Measurements from ENCODE around the gene CELSR3.

CELSR3 gene

GRCh38 chr3:48599509-48600285 lies 63.0 kb downstream of the CELSR3 start:
- no peak for DNase-seq (ENCODE audit: low read depth)

- no peak for DNase-seq (ENCODE audit: low read depth)
Observed at GRCh38 chr3:48599077-48599501, 63.6 kb downstream of the CELSR3 start.

GRCh38 chr3:48598323-48599076 lies 64.2 kb downstream of the CELSR3 start:
- DNase-seq (ENCODE audit: low read depth): peak; percentile 49

DNA sequence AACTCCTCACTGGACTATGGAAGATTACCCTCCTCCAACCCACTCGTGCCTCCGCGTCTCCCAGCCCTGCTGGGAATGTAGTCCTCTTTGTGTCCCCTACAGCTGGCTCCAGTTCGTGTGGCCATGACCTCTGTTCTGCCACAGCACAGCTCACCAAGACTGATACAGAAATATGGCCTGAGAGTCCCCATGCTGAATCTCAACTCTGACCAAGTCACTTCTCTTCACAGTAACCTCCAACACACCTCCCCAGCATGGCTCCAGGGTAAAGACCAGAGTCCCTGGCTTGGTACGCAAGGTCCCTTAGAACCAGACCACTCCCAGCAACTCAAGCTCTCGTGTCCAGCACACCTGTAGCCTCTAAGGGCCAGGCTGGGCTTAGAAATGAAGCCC lies 65.3 kb downstream of the CELSR3 start:
- no peak for DNase-seq (ENCODE audit: low read depth)

DNA sequence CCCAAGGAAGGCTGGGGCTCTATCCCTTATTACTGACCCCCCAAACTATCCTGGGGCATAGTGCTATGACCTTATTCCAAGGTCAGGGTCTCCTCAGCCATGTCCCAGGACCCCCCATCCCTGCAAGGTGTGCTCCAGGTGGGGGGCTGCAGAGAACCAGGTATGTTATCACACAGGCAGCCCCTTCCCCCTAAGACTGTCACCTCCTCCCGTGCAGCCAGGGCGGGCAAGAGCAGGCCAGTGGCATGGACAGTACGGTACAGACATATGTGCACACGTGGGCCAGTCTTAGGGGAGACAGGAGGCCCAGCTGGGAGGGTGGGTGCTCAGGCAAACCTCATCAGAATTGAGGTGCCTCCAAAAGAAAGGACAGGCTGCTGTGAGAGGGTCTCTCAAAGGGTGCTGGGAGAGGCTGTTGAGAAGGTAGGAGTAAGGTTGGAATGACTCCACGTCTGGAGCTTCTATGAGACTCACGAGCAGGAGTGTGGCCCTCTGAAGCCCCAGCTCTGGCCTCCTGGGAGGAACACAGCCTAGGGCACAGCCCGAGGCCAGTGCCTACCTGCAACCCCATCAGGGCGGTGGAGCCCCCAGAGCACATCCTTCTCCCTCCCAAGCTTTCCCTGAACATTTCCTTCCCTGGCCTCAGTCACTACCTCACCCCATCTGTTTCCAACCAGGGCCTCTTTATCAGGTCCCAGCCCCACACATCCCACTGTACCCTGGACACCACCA lies 65.8 kb downstream of the CELSR3 start:
- no peak for DNase-seq (ENCODE audit: low read depth)

DNA sequence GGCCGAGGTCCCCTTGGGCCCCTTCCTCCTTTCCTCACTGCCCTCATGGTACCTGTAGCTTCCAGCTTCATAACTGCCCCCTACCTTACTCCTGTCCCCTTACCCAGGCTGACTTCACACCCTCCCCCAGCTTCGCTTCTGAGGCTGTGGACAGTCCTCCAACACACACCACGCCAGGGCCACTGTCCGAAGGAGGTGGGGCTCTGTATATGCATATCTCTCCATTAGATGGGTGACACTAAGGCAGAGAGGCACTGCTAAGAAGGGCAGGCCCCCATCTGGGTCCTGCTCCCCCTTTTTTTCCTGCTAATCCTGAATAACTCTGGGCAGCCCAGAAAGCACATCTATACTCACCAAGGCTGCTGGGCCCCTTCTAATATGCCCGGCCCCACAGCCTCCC lies 66.5 kb downstream of the CELSR3 start:
- no peak for DNase-seq (ENCODE audit: low read depth)

DNA sequence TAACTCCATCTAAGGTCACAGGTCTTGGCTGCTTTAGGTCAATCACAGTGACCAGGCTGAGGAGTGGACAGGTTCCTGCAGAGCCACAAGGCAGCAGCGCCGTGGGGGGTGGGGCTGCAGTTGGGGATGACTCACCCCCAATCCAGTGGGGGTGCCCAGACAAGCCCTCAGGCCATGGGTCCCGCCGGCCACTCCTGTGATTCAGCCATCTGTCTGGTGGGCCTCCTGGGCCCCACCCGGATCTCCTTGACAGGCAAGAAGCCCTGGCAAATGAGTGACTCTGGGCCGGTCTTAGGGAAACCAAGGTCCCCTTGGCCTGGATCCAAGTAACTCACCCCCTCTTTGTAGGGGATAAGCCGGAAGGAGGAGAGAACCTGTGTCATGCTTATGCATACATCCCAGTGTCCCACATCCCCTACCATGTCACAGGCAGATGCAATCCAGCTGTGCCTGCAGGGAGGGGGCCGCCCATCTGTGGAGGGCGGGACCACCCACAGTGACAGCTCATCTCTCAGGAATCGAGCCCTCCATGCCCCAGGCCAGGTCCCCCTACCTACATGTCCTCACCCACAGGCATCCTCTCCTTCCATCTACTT lies 67.1 kb downstream of the CELSR3 start:
- DNase-seq (ENCODE audit: low read depth): peak; percentile 56

DNA sequence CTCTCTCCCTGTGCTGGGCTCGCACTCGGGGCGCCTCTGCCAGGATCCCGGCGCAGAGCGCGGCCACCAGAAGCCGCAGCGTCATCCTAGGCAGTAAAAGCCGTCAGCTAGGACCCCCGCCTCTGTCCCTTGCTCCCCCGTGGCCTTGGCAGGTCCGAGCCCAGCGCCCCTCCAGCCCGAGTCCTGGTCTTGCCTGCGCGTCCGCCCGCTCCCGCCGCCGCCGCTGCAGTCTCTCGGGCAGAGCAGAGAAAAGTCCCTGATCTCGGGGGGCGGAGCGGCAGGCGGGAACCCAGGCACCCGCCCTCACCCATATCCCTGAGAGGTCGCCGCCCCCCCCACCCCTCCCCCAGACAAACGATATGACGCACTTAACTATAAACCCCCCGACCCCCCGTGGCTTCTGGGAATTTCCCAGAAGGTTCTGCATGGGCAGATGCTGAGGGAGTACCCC lies 67.6 kb downstream of the CELSR3 start, which contains the start of gene COL7A1:
TSS of gene COL7A1 (minus strand) at position 255 of the 451 bp plus-strand sequence. CDS start at position 85, 170 bp downstream.
- no peak for DNase-seq (ENCODE audit: low read depth)

DNA sequence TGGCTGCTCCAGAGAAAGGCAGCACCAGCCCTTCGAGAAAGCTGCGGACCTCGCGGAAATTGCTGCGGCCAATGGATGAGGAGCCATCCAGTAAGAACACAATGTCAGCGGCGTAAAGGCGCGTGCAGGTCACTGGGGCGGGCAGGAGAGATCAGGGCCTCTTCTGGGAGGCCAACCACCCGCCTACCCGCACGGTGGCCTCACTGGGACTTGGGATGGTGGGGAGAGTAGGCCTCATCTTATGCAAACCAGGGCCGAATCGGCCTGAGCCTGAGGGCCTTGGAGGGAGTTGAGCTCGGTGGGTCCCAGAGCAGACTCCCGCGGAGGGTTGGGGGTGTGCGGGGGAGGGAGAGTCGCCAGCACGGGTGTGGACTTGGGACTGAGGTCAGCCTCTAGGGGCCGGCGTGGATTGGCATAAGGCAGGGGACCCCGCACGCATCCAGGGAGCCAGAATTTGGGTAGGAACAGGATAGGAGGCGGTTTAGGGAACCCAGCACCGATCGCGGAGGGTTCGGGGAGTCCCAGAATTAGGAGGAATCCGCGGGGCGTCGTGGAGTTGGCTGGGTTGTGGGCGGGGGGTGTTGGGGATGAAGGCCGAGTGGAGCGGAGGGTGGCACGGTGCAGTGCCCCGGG lies 68.2 kb downstream of the CELSR3 start:
- no peak for DNase-seq (ENCODE audit: low read depth)

DNA sequence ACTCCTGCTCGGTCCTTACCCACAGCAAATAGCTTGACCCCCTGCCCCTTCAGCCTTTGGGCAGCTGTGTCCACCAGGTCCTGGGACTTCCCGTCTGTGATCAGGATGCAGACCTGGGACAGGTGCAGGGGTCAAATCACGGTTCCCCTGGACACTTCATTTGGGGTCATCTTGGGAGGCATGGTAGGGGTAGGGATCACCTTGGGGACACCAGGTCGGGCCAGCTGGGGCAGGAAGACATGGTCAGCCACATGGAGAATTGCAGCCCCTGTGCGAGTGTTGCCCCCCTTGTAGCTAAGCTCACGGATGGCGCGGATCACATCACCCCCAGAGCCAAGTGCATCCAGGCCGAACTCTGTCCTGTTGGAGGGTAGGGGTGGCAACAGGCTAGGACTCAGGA lies 69.3 kb downstream of the CELSR3 start:
- no peak for DNase-seq (ENCODE audit: low read depth)

DNA sequence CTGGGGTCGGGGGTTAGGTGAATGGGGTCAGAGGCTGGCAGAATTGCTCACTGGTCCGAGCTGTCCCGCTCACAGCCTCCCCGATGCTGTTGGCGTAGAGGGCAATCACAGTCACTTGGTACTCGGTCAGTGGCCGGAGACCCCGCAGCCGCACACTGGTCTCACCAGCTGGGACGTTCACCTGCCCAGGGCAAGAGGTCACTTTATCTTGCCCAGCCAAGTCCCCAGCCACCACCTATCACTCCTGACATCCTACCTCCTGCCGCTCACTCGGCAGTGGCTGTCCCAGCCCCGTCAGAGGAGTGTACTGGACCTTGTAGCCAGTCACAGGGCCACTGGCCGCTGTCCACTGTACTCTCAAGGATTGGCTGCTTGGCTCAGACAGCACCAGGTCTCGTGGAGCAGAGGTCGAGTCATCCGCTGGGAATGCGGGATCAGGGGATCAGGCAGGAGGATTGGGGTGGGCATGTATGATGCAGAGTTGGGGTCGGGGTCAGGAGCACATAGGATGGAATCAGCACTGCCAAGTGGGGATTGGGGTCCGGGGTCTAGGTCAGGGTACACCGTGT lies 70.1 kb downstream of the CELSR3 start:
- no peak for DNase-seq (ENCODE audit: low read depth)

DNA sequence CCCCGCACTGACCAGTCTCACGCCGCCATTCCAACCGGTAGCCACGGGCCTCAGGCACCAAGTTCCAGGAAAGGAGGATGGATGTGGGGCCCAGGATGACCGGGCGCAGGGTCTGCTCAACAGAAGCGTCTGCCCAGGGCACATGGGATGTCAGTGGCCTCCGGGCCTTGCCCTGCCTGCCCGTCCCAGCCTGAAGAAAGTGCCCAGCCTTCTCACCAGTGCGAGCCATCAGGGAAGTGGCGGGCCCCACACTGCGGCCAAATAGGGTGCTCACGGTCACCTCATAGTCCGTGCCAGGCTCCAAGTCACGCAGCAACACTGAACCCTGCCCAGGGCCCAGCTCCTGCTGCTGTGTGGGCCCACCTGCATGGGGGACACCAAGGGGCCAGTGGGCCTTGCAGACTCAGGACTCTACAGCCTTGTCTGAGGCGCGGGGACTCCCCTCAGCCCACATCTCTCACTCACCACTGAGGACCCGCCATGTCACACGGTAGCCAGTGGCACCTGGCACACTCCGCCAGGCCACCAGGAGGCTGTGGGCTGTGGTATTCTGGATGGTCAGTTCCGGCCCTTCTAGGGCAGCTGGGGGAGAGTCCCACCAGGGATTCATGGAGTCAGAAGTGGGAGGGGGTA lies 70.7 kb downstream of the CELSR3 start:
- no peak for DNase-seq (ENCODE audit: low read depth)

DNA sequence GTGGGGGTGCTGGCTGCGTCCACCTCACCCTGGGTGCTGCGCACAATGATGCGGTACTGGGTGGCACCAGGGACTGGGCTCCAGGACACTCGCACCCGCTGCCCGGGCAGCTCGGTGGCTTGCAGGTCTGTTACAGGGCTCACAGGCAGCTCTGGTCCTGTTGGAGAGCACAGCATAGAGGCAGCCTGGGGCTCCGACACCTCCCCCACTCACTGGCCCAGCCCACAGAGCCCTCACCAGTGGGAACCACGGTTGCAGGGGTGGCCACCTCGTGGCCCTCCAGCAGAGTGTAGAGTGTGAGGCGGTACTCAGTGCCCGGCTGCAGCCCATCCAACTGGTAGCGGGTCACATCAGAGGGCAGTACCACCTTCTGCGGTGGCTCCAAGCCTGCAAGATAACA lies 71.2 kb downstream of the CELSR3 start:
- no peak for DNase-seq (ENCODE audit: low read depth)

- DNase-seq (ENCODE audit: low read depth): no peak
Observed at GRCh38 chr3:48588230-48588629, 74.5 kb downstream of the CELSR3 start.

DNA sequence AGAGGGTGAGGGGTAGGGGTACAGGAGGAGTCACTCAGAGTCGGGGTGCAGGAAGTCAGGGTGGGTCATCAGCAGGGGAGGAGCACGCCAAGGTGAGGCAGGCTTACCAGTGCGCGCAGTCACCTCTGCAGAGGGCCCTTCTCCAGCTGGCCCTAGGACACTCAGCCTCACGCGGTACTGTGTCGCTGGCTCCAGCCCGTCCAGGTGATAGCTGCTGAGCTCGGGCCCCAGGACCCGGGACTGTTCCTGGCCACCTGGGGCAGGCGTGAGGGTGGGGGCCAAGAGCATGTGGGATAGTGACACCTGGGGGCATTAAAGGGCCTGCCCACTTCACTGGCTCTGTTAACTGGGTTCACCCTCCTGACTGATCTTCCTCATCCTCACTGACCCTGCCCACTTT lies 75.0 kb downstream of the CELSR3 start:
- no peak for DNase-seq (ENCODE audit: low read depth)

All from amniotic epithelial cell (primary cell).